ENCODE data around the gene KRT74.

GRCh38 chr12:52606096-52606495 is 32.5 kb upstream of the KRT74 start:
- no peak for TF ChIP-seq TCF7L2 (IDR thresholded peaks at IDR 0.05; ENCODE audit: low read depth, low read length)
- no peak for TF ChIP-seq NCOA5 (CRISPR knock-in tag; IDR thresholded peaks at IDR 0.05)
- TF ChIP-seq GATAD1 (CRISPR knock-in tag; IDR thresholded peaks at IDR 0.05), result no peak
- TF ChIP-seq TRAFD1 (CRISPR knock-in tag; IDR thresholded peaks at IDR 0.05; ENCODE audit: borderline replicate concordance), result no peak
- no peak for TF ChIP-seq ZNF263 (CRISPR knock-in tag; IDR thresholded peaks at IDR 0.05)
- TF ChIP-seq RFXAP (CRISPR knock-in tag; IDR thresholded peaks at IDR 0.05; ENCODE audit: borderline replicate concordance), result no peak
- TF ChIP-seq TFAP4 (IDR thresholded peaks at IDR 0.05; ENCODE audit: borderline replicate concordance, low read depth), result no peak
- TF ChIP-seq POLR2A (IDR thresholded peaks at IDR 0.05; ENCODE audit: insufficient read depth in 1 of 2, low read depth in 2 of 2, low read length in 2 of 2), result no peak
- TF ChIP-seq HES4 (CRISPR knock-in tag; IDR thresholded peaks at IDR 0.05; ENCODE audit: borderline replicate concordance), result no peak
- TF ChIP-seq ZNF503 (CRISPR knock-in tag; IDR thresholded peaks at IDR 0.05), result no peak
- TF ChIP-seq CTCF (CRISPR knock-in tag; IDR thresholded peaks at IDR 0.05), result no peak
- no peak for TF ChIP-seq RAD21 (CRISPR knock-in tag; IDR thresholded peaks at IDR 0.05)

Measured in HepG2 (cell line).